Activated T-cell treated with anti-CD3 and anti-CD28 coated beads, Interleukin-2, amount 50 U/mL, for 24 hours (primary cell): ENCODE data around the gene STIM1.
A peak's percentile ranks its signal among the peaks of the same experiment; 100 is the strongest.

Experiments
- DNase-seq: peaks from one replicate; pipeline ENCODE4 v3.0.0-alpha.2; 2020
- H3K27ac Mint-ChIP-seq: 2 replicates; pipeline ENCODE4 v1.8.0; 2020; ENCODE audit warnings: mild to moderate bottlenecking, mixed read lengths
- H3K27me3 Mint-ChIP-seq: 2 replicates; pipeline ENCODE4 v1.8.0; 2020; ENCODE audit warnings: mixed read lengths
- H3K36me3 Mint-ChIP-seq: 2 replicates; pipeline ENCODE4 v1.8.0; 2020; ENCODE audit warnings: low read depth, mixed read lengths
- H3K4me1 Mint-ChIP-seq: 2 replicates; pipeline ENCODE4 v1.8.0; 2020; ENCODE audit warnings: low read depth, mixed read lengths
- H3K4me3 Mint-ChIP-seq: 2 replicates; pipeline ENCODE4 v1.8.0; 2020; ENCODE audit warnings: mild to moderate bottlenecking, moderate library complexity, mixed read lengths
- H3K9me3 Mint-ChIP-seq: 2 replicates; pipeline ENCODE4 v1.8.0; 2020; ENCODE audit warnings: mixed read lengths

STIM1 gene

DNA sequence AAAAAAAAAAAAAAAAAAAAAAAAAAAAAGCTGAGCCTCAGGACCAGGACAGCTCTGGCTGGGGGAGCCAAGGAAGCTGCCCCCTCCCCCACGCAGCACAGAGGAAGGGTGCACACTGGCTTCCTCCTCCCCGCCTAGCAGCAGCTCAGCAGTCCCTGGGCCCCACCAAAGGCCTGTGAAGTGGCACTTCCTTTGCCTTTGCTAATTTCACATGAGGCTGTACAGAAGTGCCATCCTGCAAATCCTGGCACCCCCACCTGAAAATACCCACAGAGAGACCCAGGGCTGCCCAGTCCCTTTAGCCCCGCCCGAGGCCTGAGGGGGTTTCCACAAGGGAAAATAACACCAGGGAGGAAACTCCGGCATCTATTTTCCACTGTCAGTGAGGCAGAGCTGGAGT, 18.6 kb upstream of the STIM1 start:
- H3K36me3 Mint-ChIP-seq, result peaks cover 82% of the 10 kb centered on the region
- H3K4me1 Mint-ChIP-seq, result peaks cover 69% of the 10 kb centered on the region
- peak overlapping the region; percentile 88 for H3K4me3 Mint-ChIP-seq
- no peaks in the 10 kb centered on the region for H3K27me3 Mint-ChIP-seq
- peak overlapping the region; percentile 92 for H3K27ac Mint-ChIP-seq
- DNase-seq, result peak; percentile 65
- H3K9me3 Mint-ChIP-seq, result no peaks in the 10 kb centered on the region

GRCh38 chr11:3837793-3838192, 17.7 kb upstream of the STIM1 start:
- peak overlapping the region; percentile 88 for H3K4me3 Mint-ChIP-seq

GRCh38 chr11:3838504-3838903, 17.0 kb upstream of the STIM1 start:
- no peak for DNase-seq
- Mint-ChIP-seq H3K36me3 (peaks cover 66% of the 10 kb centered on the region), H3K4me1 (peaks cover 65% of the 10 kb centered on the region), H3K27ac (peak overlapping the region; percentile 92), H3K9me3 (no peaks in the 10 kb centered on the region), H3K4me3 (peak overlapping the region; percentile 88), H3K27me3 (no peaks in the 10 kb centered on the region)

More at GRCh38 chr11:3837793-3838192, 17.7 kb upstream of the STIM1 start:
- Mint-ChIP-seq H3K27me3 (no peaks in the 10 kb centered on the region), H3K36me3 (peaks cover 73% of the 10 kb centered on the region), H3K27ac (peak overlapping the region; percentile 92), H3K4me1 (peaks cover 65% of the 10 kb centered on the region), H3K9me3 (no peaks in the 10 kb centered on the region)
- DNase-seq, result no peak

GRCh38 chr11:3840004-3840869, 15.2 kb upstream of the STIM1 start:
- H3K4me3 Mint-ChIP-seq, result peak overlapping the region; percentile 88
- no peaks in the 10 kb centered on the region for H3K9me3 Mint-ChIP-seq
- DNase-seq, result no peak
- H3K36me3 Mint-ChIP-seq, result peaks cover 49% of the 10 kb centered on the region
- no peaks in the 10 kb centered on the region for H3K27me3 Mint-ChIP-seq
- peaks cover 60% of the 10 kb centered on the region for H3K4me1 Mint-ChIP-seq
- H3K27ac Mint-ChIP-seq, result peak overlapping the region; percentile 92

DNA sequence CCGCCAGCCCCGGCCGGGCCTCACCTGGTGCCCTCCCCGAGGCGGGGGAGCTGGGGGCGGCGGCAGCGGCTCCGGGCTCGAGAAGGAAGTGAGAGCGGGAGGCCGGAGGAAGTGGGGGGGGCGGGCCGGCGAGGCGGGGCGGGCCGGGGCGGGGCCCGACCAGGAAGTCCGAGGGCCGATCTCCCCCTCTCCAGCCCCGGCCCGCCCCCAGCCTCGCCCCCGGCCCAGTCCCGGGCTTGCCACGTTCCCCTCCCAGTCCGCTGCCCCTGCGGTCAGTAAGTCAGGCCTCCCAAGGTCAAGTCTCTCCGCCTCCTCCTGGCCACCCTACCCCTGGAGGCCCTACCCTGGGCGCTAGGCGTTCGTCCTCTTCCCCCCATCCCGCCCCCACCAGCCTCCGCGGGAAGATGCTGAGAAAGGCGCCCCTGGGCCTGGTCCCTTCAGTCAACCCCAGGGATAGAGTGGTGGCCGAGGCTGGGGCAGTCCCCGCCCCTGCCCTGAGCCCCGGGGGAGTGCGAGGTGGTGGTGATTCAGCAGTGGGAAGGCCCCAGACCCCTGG, 14.5 kb upstream of the STIM1 start, which contains the start of gene RHOG:
Gene RHOG, minus strand, starts transcription at position 90 of the 556 bp plus-strand sequence. CDS start 12,821 bp downstream, outside the sequence.
- H3K27me3 Mint-ChIP-seq, result no peaks in the 10 kb centered on the region
- peak within 1 kb of the TSS; percentile 96 for H3K27ac Mint-ChIP-seq
- peaks cover 42% of the 10 kb centered on the region for H3K36me3 Mint-ChIP-seq
- no peaks in the 10 kb centered on the region for H3K9me3 Mint-ChIP-seq
- peaks cover 58% of the 10 kb centered on the region for H3K4me1 Mint-ChIP-seq
- peak; percentile 95 for DNase-seq
- H3K4me3 Mint-ChIP-seq, result peak within 1 kb of the TSS; percentile 88

- H3K27ac Mint-ChIP-seq, result peak overlapping the region; percentile 96
- peaks cover 35% of the 10 kb centered on the region for H3K36me3 Mint-ChIP-seq
- no peak for DNase-seq
- peaks cover 52% of the 10 kb centered on the region for H3K4me1 Mint-ChIP-seq
- H3K9me3 Mint-ChIP-seq, result no peaks in the 10 kb centered on the region
- H3K27me3 Mint-ChIP-seq, result no peaks in the 10 kb centered on the region
- H3K4me3 Mint-ChIP-seq, result peak overlapping the region; percentile 88
Observed at GRCh38 chr11:3841426-3842350, 13.8 kb upstream of the STIM1 start.

DNA sequence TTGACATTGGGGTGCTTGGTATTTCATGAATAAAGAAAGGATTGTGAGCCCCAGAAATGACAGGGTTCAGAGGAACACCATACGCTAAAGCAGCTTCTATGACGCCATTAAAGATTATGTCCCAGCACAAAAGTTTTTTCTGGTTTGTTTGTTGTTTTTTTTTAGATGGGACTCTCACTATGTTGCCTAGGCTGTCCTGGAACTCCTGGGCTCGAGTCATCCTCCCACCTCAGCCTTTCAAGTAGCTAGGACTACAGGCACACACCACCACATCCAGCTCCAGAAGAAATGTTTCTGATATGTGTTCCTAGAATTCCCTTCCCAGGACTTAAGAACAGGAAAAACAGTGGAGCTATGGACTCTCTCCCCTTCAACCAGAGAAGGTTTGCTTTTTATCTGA, 12.1 kb upstream of the STIM1 start:
- Mint-ChIP-seq H3K27me3 (no peaks in the 10 kb centered on the region), H3K4me1 (peaks cover 37% of the 10 kb centered on the region), H3K27ac (peak overlapping the region; percentile 50), H3K9me3 (no peaks in the 10 kb centered on the region), H3K4me3 (no peak overlapping the region), H3K36me3 (peaks cover 22% of the 10 kb centered on the region)
- DNase-seq, result no peak

- Mint-ChIP-seq H3K4me1 (peaks cover 42% of the 10 kb centered on the region), H3K27me3 (no peaks in the 10 kb centered on the region), H3K36me3 (peaks cover 2% of the 10 kb centered on the region), H3K4me3 (no peak overlapping the region), H3K9me3 (no peaks in the 10 kb centered on the region), H3K27ac (no peak overlapping the region)
- DNase-seq, result no peak
Observed at GRCh38 chr11:3845246-3845645, 10.2 kb upstream of the STIM1 start.

GRCh38 chr11:3845670-3846069, 9.8 kb upstream of the STIM1 start:
- no peak for DNase-seq
- H3K4me1 Mint-ChIP-seq, result peaks cover 42% of the 10 kb centered on the region
- H3K4me3 Mint-ChIP-seq, result no peak overlapping the region
- H3K36me3 Mint-ChIP-seq, result no peaks in the 10 kb centered on the region
- no peaks in the 10 kb centered on the region for H3K27me3 Mint-ChIP-seq
- H3K27ac Mint-ChIP-seq, result no peak overlapping the region
- H3K9me3 Mint-ChIP-seq, result no peaks in the 10 kb centered on the region

- no peaks in the 10 kb centered on the region for H3K27me3 Mint-ChIP-seq
- no peak overlapping the region for H3K27ac Mint-ChIP-seq
- peaks cover 44% of the 10 kb centered on the region for H3K4me1 Mint-ChIP-seq
- peak; percentile 30 for DNase-seq
- no peak overlapping the region for H3K4me3 Mint-ChIP-seq
- H3K9me3 Mint-ChIP-seq, result no peaks in the 10 kb centered on the region
- no peaks in the 10 kb centered on the region for H3K36me3 Mint-ChIP-seq
Observed at GRCh38 chr11:3849297-3849874, 6.1 kb upstream of the STIM1 start.

DNA sequence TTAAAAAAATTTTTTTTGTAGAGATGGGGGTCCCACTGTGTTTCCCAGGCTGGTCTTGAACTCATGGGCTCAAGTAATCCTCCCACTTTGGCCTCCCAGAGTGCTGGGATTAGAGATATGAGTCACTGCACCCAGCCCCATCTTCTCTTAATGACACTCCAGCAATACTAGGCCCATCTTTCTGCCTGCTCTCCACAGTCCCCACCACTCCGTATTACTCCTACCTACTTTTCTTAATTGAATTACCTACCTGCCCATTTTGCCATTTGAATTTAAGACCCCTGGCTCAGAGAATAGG, 2.0 kb upstream of the STIM1 start:
- H3K9me3 Mint-ChIP-seq, result no peaks in the 10 kb centered on the region
- peak overlapping the region; percentile 98 for H3K4me3 Mint-ChIP-seq
- peaks cover 51% of the 10 kb centered on the region for H3K4me1 Mint-ChIP-seq
- DNase-seq, result peak; percentile 28
- H3K27me3 Mint-ChIP-seq, result no peaks in the 10 kb centered on the region
- H3K36me3 Mint-ChIP-seq, result peaks cover 28% of the 10 kb centered on the region
- H3K27ac Mint-ChIP-seq, result peak overlapping the region; percentile 100

DNA sequence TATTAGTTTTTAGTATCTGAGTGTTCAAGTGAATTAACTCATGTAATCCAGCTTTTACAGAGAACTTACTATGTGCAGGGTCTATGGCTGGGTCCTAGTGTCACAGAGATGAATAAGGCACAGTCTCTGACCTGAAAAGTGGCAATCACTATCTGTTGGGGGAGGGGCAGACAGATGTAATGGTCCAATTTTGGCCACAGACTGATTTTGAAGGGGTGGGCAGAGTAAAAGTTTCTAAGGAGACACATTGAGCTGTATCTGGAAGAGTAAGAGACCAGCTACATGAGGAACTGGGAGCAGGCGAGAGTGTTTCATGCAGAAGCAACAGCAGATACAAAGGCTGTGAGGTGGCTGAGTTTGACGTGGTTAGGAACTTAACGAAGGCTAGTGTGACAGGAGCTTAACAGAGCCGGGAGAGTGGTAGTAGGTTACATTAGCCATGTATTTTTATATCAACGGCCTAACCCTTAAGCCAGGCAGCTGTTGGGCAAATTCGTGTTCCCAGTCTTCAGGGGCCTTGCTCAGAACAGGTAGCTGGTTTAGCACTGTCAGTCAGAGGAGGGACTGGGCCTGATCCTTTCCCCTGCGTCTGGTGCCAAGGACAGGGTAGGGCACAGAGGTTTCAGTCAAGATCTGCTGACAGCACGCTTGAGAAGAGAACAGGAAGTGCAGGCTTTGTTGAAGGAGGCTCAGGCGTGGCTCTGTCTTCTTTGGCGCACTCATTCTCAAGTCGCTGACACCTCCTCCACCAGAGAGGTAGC, 1.4 kb upstream of the STIM1 start:
- Mint-ChIP-seq H3K9me3 (no peaks in the 10 kb centered on the region), H3K36me3 (peaks cover 33% of the 10 kb centered on the region), H3K4me1 (peaks cover 53% of the 10 kb centered on the region), H3K4me3 (peak overlapping the region; percentile 98), H3K27ac (peak overlapping the region; percentile 100), H3K27me3 (no peaks in the 10 kb centered on the region)
- DNase-seq, result peak; percentile 81

- peaks cover 54% of the 10 kb centered on the region for H3K4me1 Mint-ChIP-seq
- peaks cover 33% of the 10 kb centered on the region for H3K36me3 Mint-ChIP-seq
- peak overlapping the region; percentile 98 for H3K4me3 Mint-ChIP-seq
- peak overlapping the region; percentile 100 for H3K27ac Mint-ChIP-seq
- H3K27me3 Mint-ChIP-seq, result no peaks in the 10 kb centered on the region
- H3K9me3 Mint-ChIP-seq, result no peaks in the 10 kb centered on the region
- no peak for DNase-seq
Observed at GRCh38 chr11:3854660-3854976, 846 bp upstream of the STIM1 start.
